Sigmoid colon (tissue), 7 donors: ENCODE data around the gene TXN2. TPM values are rescaled to one million over a fixed set of nuclear protein-coding genes. Genes with fewer than 3 reads are reported as not detected.

Experiments
- DNase-seq: peaks from one replicate; pipeline ENCODE4 v3.0.0-alpha.2; 2019
- H3K27ac ChIP-seq, 4 donors: fragments of 200-600 bp; sonication (generic); one replicate each; pipeline ENCODE4 v1.5.1; 2016 to 2019; ENCODE audit warnings: mild to moderate bottlenecking in 1 of 4
- H3K27me3 ChIP-seq, 3 donors: fragments of 200-600 bp; sonication (generic); one replicate each; pipeline ENCODE4 v1.5.1; 2019; ENCODE audit warnings: mild to moderate bottlenecking in 1 of 3
- H3K36me3 ChIP-seq, 4 donors: fragments of 200-600 bp; sonication (generic); one replicate each; pipeline ENCODE4 v1.5.1; 2016 to 2019
- H3K4me1 ChIP-seq, 4 donors: fragments of 200-600 bp; sonication (generic); one replicate each; pipeline ENCODE4 v1.5.1; 2017 to 2019
- H3K4me3 ChIP-seq, 4 donors: fragments of 200-600 bp; sonication (generic); one replicate each; pipeline ENCODE4 v1.5.1; 2017 to 2019; ENCODE audit warnings: mild to moderate bottlenecking in 2 of 4, moderate library complexity in 1 of 4
- H3K9me3 ChIP-seq, 4 donors: fragments of 200-600 bp in 3 of 4; sonication (generic) in 3 of 4; one replicate each; pipeline versions ENCODE4 v1.5.1 to v1.6.1; 2013 to 2019
- CTCF ChIP-seq, 4 experiments: fragments of 450-650 bp in 3 of 4; fragments of 200-600 bp in 1 of 4; IDR thresholded peaks; one replicate each; pipeline ENCODE4 v1.5.1; 2016 to 2019; ENCODE audit warnings: antibody characterized with exemption in 4 of 4, mild to moderate bottlenecking in 3 of 4, moderate library complexity in 2 of 4
- EP300 ChIP-seq, 4 donors: sonication (generic); formaldehyde crosslinking; IDR thresholded peaks; one replicate each; pipeline ENCODE4 v1.6.1; 2017; ENCODE audit warnings: antibody characterized with exemption in 4 of 4
- POLR2A ChIP-seq, 2 donors: fragments of 450-650 bp; IDR thresholded peaks; one replicate each; pipeline ENCODE4 v1.6.1; 2016; ENCODE audit warnings: antibody characterized with exemption in 2 of 2, mild to moderate bottlenecking in 2 of 2, moderate library complexity in 2 of 2
- POLR2AphosphoS5 ChIP-seq, 4 donors: sonication (generic); formaldehyde crosslinking; IDR thresholded peaks; one replicate each; pipeline ENCODE4 v1.6.1; 2017; ENCODE audit warnings: antibody characterized with exemption in 4 of 4
- WGBS, 2 donors: extraction: QIAGEN DNeasy Blood & Tissue Kit; methylation state at CpG; one replicate each; pipeline ENCODE4 v1.1.7; 2013; 5-methylcytosine and 5-hydroxymethylcytosine counted together
- intact Hi-C: fragments of 100-400 bp; cut with DNase I; formaldehyde crosslinking; loops from one replicate; pipeline ENCODE4 v1.15.1; 2023
- polyA plus RNA-seq, 3 donors: library from polyadenylated mRNA; stranded (reverse); fragments of 200-250 nt; gene quantifications; one replicate each; pipeline ENCODE4 v1.2.3, GENCODE V29; 2013
- total RNA-seq, 4 donors: library from RNA; depleted of rRNA; stranded (reverse); fragments of >200 nt; gene quantifications; one replicate each; pipeline ENCODE4 v1.1.0, GENCODE V29; 2016
- donor health status: healthy with polysubstance abuse.
- donor health status: Bipolar disorder and iron deficiency.
- donor health status: healthy.

The TXN2 gene
- total and polyA plus RNA-seq, 7 donors: 43.2 to 181 (median 72.2) TPM

- TF ChIP-seq POLR2AphosphoS5 (IDR thresholded peaks at IDR 0.05) (peak in 1 of 4 donors; percentile 4), POLR2A (IDR thresholded peaks at IDR 0.05) (no peak), EP300 (IDR thresholded peaks at IDR 0.05) (no peak), CTCF (IDR thresholded peaks at IDR 0.05) (peak; percentile 35 to 62 (median 42))
- intact Hi-C loops: no loop called here
- Histone ChIP-seq H3K4me1 (peaks cover 0 to 23% (median 14%) of the 10 kb centered on the region in 4 donors), H3K27ac (peak overlapping the region; percentile 33 to 60 (median 46)), H3K36me3 (peaks cover 22 to 59% (median 49%) of the 10 kb centered on the region in 4 donors), H3K4me3 (no peak overlapping the region), H3K9me3 (no peaks in the 10 kb centered on the region), H3K27me3 (no peaks in the 10 kb centered on the region)
- no peak for DNase-seq
- WGBS, 2 donors: 70 to 71% methylated on average over 17 of the region's 17 CpGs
Observed at GRCh38 chr22:36510966-36511881, 29.8 kb upstream of the TXN2 start.

- H3K4me1 ChIP-seq: peaks cover 0 to 29% (median 18%) of the 10 kb centered on the region in 4 donors
- no peaks in the 10 kb centered on the region for H3K9me3 ChIP-seq
- intact Hi-C loops: no loop called here
- H3K27ac ChIP-seq: peak overlapping the region; percentile 33 to 60 (median 46)
- no peak overlapping the region for H3K4me3 ChIP-seq
- peak; percentile 82 for DNase-seq
- no peaks in the 10 kb centered on the region for H3K27me3 ChIP-seq
- WGBS, 2 donors: 72 to 90% methylated on average over 3 of the region's 3 CpGs
- TF ChIP-seq POLR2AphosphoS5 (IDR thresholded peaks at IDR 0.05) (no peak), POLR2A (IDR thresholded peaks at IDR 0.05) (no peak), CTCF (IDR thresholded peaks at IDR 0.05) (no peak), EP300 (IDR thresholded peaks at IDR 0.05) (no peak)
- H3K36me3 ChIP-seq: peaks cover 13 to 51% (median 41%) of the 10 kb centered on the region in 4 donors
Observed at GRCh38 chr22:36510384-36510783, 28.9 kb upstream of the TXN2 start.

- peaks cover 0 to 23% (median 15%) of the 10 kb centered on the region in 4 donors for H3K36me3 ChIP-seq
- DNase-seq: no peak
- peaks cover 0 to 29% (median 20%) of the 10 kb centered on the region in 4 donors for H3K4me1 ChIP-seq
- no peaks in the 10 kb centered on the region for H3K9me3 ChIP-seq
- H3K27ac ChIP-seq: peak overlapping the region; percentile 82 to 86 (median 82)
- peak overlapping the region in 3 of 4 donors; percentile 55 to 61 (median 55) for H3K4me3 ChIP-seq
- WGBS, 2 donors: 90 to 94% methylated on average over 6 of the region's 6 CpGs
- H3K27me3 ChIP-seq: no peaks in the 10 kb centered on the region
- intact Hi-C loops: no loop called here
- TF ChIP-seq POLR2AphosphoS5 (IDR thresholded peaks at IDR 0.05) (no peak), EP300 (IDR thresholded peaks at IDR 0.05) (no peak), CTCF (IDR thresholded peaks at IDR 0.05) (no peak), POLR2A (IDR thresholded peaks at IDR 0.05) (no peak)
Observed at GRCh38 chr22:36507518-36508010, 26.1 kb upstream of the TXN2 start.

GRCh38 chr22:36506637-36507517 lies 25.4 kb upstream of the TXN2 start, which contains the start of gene FOXRED2:
Gene FOXRED2, minus strand, starts transcription at chr22:36507040. Its CDS starts 618 bp downstream, at chr22:36506422.
- intact Hi-C loops: no loop called here
- Histone ChIP-seq H3K4me3 (peak within 1 kb of the TSS; percentile 36 to 61 (median 55)), H3K9me3 (no peaks in the 10 kb centered on the region)

More at GRCh38 chr22:36506637-36507517, 25.4 kb upstream of the TXN2 start, which contains the start of gene FOXRED2:
- peak within 1 kb of the TSS; percentile 82 to 86 (median 82) for H3K27ac ChIP-seq
- DNase-seq: peak; percentile 95
- 6% methylated on average over 75 of the region's 75 CpGs for WGBS, 2 donors
- TF ChIP-seq EP300 (IDR thresholded peaks at IDR 0.05) (no peak), POLR2AphosphoS5 (IDR thresholded peaks at IDR 0.05) (peak; percentile 79 to 94 (median 88)), POLR2A (IDR thresholded peaks at IDR 0.05) (peak; percentile 8 to 16), CTCF (IDR thresholded peaks at IDR 0.05) (no peak)
- H3K27me3 ChIP-seq: no peaks in the 10 kb centered on the region
- peaks cover 0 to 16% (median 9%) of the 10 kb centered on the region in 4 donors for H3K36me3 ChIP-seq
- peaks cover 0 to 29% (median 20%) of the 10 kb centered on the region in 4 donors for H3K4me1 ChIP-seq
